Measurements from ENCODE around the gene INPP4A.
A peak's percentile ranks its signal among the peaks of the same experiment; 100 is the strongest.

INPP4A gene

GRCh38 chr2:98473995-98474780, 29.5 kb downstream of the INPP4A start:
- DNase-seq (ENCODE audit: insufficient read length, low spot score) (no peak), FAIRE-seq (peak; percentile 4)

GRCh38 chr2:98474979-98475632, 30.4 kb downstream of the INPP4A start:
- FAIRE-seq: peak; percentile 9
- DNase-seq (ENCODE audit: insufficient read length, low spot score): no peak

- DNase-seq (ENCODE audit: insufficient read length, low spot score) (no peak), FAIRE-seq (no peak)
These were observed 31.7 kb downstream of the INPP4A start for GRCh38 chr2:98476192-98476868.

GRCh38 chr2:98477036-98477435, 32.4 kb downstream of the INPP4A start:
- no peak for DNase-seq (ENCODE audit: insufficient read length, low spot score)
- no peak for FAIRE-seq

GRCh38 chr2:98477506-98477905, 32.8 kb downstream of the INPP4A start:
- FAIRE-seq (no peak), DNase-seq (ENCODE audit: insufficient read length, low spot score) (no peak)

GRCh38 chr2:98478088-98478551, 33.5 kb downstream of the INPP4A start:
- FAIRE-seq: no peak
- no peak for DNase-seq (ENCODE audit: insufficient read length, low spot score)

- DNase-seq (ENCODE audit: insufficient read length, low spot score) (no peak), FAIRE-seq (no peak)
These were observed 34.2 kb downstream of the INPP4A start for GRCh38 chr2:98478907-98479306.

GRCh38 chr2:98479371-98479770, 34.7 kb downstream of the INPP4A start:
- FAIRE-seq: no peak
- no peak for DNase-seq (ENCODE audit: insufficient read length, low spot score)

- peak; percentile 65 for DNase-seq (ENCODE audit: insufficient read length, low spot score)
These were observed 35.4 kb downstream of the INPP4A start for GRCh38 chr2:98479959-98480524.

GRCh38 chr2:98480598-98480997, 35.9 kb downstream of the INPP4A start:
- DNase-seq (ENCODE audit: insufficient read length, low spot score): no peak
- no peak for FAIRE-seq

More at GRCh38 chr2:98479959-98480524, 35.4 kb downstream of the INPP4A start:
- no peak for FAIRE-seq

- FAIRE-seq: no peak
- DNase-seq (ENCODE audit: insufficient read length, low spot score): no peak
These were observed 37.7 kb downstream of the INPP4A start for GRCh38 chr2:98482362-98482761.

- FAIRE-seq (no peak), DNase-seq (ENCODE audit: insufficient read length, low spot score) (no peak)
These were observed 38.7 kb downstream of the INPP4A start for GRCh38 chr2:98483257-98483861.

- no peak for DNase-seq (ENCODE audit: insufficient read length, low spot score)
- FAIRE-seq: no peak
These were observed 39.5 kb downstream of the INPP4A start for GRCh38 chr2:98484121-98484557.

- FAIRE-seq: no peak
- no peak for DNase-seq (ENCODE audit: insufficient read length, low spot score)
These were observed 40.2 kb downstream of the INPP4A start for GRCh38 chr2:98484652-98485452.

GRCh38 chr2:98485453-98485755, 40.7 kb downstream of the INPP4A start:
- no peak for DNase-seq (ENCODE audit: insufficient read length, low spot score)
- FAIRE-seq: no peak

GRCh38 chr2:98486374-98486981, 41.8 kb downstream of the INPP4A start:
- FAIRE-seq: no peak
- no peak for DNase-seq (ENCODE audit: insufficient read length, low spot score)

GRCh38 chr2:98487101-98487805, 42.6 kb downstream of the INPP4A start:
- FAIRE-seq (no peak), DNase-seq (ENCODE audit: insufficient read length, low spot score) (no peak)

GRCh38 chr2:98487806-98488189, 43.1 kb downstream of the INPP4A start:
- DNase-seq (ENCODE audit: insufficient read length, low spot score) (no peak), FAIRE-seq (no peak)

- FAIRE-seq: no peak
- no peak for DNase-seq (ENCODE audit: insufficient read length, low spot score)
These were observed 43.6 kb downstream of the INPP4A start for GRCh38 chr2:98488252-98488651.

Data from HTR-8/SVneo (cell line).